IPS-18c (cell line): ENCODE measurements around the gene FAR1.

Source experiments
- H3K4me3 ChIP-seq: 2 replicates; pipeline ENCODE4 v1.7.0; 2013; ENCODE audit warnings: low read depth, mild to moderate bottlenecking, low read length, moderate library complexity; ENCODE audit not compliant: insufficient read depth
- H3K9me3 ChIP-seq: one replicate; pipeline ENCODE4 v1.6.1; 2013; ENCODE audit warnings: mild to moderate bottlenecking, low read length, moderate library complexity; ENCODE audit not compliant: control insufficient read depth, insufficient read depth

FAR1 gene

GRCh38 chr11:13666708-13667107 is 1.8 kb upstream of the FAR1 start:
- no peaks in the 10 kb centered on the region for H3K9me3 ChIP-seq
- no peak overlapping the region for H3K4me3 ChIP-seq

GRCh38 chr11:13667245-13667644 is 1.2 kb upstream of the FAR1 start:
- Histone ChIP-seq H3K4me3 (peak overlapping the region; percentile 66; the same call in 1 of the 2 replicates), H3K9me3 (no peaks in the 10 kb centered on the region)

GRCh38 chr11:13667795-13668101 is 720 bp upstream of the FAR1 start:
- Histone ChIP-seq H3K4me3 (peak overlapping the region; percentile 66), H3K9me3 (no peaks in the 10 kb centered on the region)

DNA sequence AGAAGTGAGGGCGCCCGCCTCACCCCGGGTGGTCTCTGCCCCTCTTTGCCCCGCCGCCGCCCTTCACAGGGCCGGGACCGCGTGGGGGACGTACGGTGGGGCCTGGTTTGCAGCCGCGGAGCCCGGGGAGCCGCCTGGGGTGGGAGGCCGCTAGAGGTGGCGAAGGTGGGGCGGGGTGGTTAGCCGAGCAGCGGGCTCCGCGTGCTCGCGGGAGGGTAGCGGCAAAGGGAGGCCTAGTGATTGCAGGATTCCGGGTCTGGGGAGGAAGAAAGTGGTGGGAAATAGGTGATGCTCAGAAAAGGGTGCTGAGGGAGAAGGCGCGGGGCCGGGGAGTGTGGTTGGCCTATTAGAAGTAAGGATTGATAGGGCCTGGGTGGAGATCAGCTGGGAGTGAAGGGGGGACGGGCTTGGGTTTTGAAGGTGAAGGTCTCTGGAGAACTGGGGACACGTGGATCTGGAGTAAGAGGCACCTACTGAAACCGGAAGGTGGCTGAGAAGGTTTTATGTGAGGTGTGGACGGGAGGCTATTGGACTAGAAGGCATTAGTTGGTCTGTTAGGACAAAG is 571 bp downstream of the FAR1 start:
- H3K9me3 ChIP-seq: no peaks in the 10 kb centered on the region
- peak overlapping the region; percentile 60 for H3K4me3 ChIP-seq

- Histone ChIP-seq H3K4me3 (peak overlapping the region; percentile 60), H3K9me3 (no peaks in the 10 kb centered on the region)
Measured at GRCh38 chr11:13669544-13670488, 1.3 kb downstream of the FAR1 start.

DNA sequence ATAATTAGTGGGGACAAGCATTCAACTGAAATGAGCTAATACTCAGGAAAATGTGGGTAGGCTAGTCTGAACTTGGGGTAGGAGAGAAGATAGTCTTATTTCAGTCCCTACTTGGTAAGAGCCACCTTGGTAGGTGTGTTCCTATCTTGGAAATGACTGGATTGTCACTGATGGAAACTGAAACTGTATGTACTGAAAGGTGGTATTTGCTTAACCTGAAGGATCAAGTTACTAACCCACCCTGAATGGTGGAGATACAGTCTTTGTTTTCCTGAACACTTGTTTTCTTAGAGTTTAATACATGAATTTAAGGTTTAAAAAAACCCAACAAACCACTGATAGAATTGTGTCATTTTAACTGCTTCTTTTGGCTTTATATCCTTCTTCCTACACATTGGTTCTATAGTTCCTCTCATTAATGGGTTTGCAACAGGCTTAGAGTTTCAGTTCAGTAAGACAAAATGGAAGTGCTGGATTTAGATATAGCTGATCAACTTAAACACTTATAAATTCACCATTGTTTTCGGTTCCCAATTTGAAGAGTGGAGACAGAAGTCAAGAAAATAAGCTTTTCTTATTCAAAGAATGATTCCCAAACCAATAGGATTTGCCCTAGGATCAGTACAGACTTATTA is 4.2 kb downstream of the FAR1 start:
- Histone ChIP-seq H3K4me3 (no peak overlapping the region), H3K9me3 (no peaks in the 10 kb centered on the region)

- no peak overlapping the region for H3K4me3 ChIP-seq
- no peaks in the 10 kb centered on the region for H3K9me3 ChIP-seq
Measured at GRCh38 chr11:13674799-13675509, 6.5 kb downstream of the FAR1 start.

DNA sequence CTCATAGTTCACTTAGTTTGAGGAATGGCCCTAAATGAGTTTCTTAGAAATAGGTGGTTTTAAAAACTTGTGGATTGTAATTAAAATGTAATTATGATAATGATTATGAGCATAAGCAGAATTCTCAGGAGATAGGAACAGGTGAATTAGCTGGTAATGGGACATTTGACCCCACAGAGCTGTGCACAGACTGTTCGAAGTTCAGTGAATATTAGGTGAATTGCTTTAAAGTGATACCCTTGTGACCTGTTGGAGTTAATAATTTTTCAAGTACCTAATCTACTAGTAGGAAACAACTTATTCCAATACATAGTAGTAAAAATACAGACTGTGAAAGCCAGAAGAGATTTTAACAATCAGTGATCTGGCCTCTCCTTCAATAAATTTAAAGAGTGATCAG is 8.1 kb downstream of the FAR1 start:
- H3K4me3 ChIP-seq: no peak overlapping the region
- no peaks in the 10 kb centered on the region for H3K9me3 ChIP-seq

GRCh38 chr11:13679768-13680167 is 11.3 kb downstream of the FAR1 start:
- Histone ChIP-seq H3K9me3 (no peaks in the 10 kb centered on the region), H3K4me3 (no peak overlapping the region)

DNA sequence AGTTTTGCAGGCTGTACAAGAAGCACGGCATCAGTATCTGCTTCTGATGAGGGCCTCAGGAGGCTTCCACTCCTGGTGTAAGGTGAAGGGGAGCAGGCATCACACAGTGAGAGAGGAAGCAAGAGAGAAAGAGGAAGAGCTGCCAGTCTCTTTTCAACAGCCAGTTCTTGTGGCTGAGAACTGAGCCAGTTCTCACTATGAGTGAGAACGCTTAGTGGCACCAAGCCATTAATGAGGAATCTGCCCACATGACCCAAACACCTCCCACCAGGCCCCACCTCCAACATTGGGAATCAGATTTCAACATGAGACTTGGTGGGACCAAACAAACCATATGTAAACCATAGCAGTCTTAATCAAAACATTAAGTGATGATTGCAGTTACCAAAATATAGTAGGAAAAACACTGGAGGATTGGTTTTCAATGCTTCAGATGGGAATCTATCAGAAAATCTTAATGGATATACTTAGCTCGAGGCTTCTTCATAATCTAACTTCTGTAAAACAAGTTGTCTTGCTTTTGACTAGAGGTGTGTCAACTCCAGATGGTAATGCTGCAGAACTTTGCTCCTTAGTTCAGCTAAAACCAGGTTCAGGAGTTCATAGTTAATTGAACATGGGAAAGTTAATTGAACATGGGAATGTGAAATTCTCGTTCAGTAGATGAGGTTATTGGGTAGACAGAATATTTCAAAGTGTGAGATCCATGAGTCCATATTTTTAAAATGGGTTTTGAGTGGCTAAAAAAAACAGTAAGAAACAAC is 12.2 kb downstream of the FAR1 start:
- no peak overlapping the region for H3K4me3 ChIP-seq
- no peaks in the 10 kb centered on the region for H3K9me3 ChIP-seq

GRCh38 chr11:13681446-13681845 is 13.0 kb downstream of the FAR1 start:
- Histone ChIP-seq H3K4me3 (no peak overlapping the region), H3K9me3 (no peaks in the 10 kb centered on the region)

DNA sequence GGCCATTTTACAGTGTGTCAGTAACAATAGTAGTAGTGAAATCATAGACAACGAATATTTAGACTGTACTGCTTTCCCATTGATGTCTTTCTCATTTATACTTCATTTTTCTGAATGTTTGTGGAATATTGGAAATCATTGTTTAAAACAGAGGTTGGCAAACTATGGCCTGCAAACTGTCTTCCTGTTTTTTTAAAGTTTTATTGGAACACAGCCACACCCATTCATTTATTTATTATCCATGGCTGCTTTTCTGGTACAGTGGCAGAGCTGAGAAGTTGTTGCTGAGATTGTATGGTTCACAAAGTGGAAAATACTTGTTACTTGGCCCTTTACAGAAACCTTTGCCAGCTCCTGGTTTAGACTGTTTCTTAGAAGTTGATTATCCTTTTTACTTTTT is 13.7 kb downstream of the FAR1 start:
- no peak overlapping the region for H3K4me3 ChIP-seq
- H3K9me3 ChIP-seq: no peaks in the 10 kb centered on the region

DNA sequence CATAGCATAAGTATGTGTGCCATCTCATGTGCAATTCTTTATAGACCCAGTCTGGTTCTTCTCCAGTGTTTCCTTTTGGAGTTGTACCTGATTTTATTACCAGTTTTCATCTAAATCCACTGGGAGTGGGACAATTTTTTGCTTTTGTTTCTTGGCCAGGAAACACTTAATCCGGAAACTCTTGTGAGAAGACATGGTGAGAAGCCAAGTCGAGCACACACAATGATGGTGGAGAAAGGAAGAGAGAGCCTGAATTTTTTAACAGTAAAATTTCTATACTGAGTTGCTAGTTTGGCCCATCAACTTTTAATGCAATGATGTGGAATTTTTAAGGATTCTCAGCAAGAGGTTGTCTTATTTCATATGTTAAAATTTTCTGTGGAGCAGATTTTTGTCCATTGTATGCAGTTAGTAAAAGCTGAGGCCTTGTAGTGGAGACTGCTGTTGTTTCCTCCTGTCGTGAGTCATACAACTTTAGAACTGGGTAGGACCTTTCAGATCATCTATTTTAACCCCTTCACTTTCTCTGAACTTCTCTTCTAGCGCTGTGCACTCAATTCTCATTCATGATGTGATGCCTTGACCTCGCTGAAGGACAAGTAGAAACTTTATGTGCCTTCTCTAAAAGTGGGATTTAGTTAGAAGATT is 17.1 kb downstream of the FAR1 start:
- Histone ChIP-seq H3K4me3 (no peak overlapping the region), H3K9me3 (no peaks in the 10 kb centered on the region)

GRCh38 chr11:13686776-13687175 is 18.3 kb downstream of the FAR1 start:
- Histone ChIP-seq H3K4me3 (no peak overlapping the region), H3K9me3 (no peaks in the 10 kb centered on the region)

- H3K9me3 ChIP-seq: no peaks in the 10 kb centered on the region
- H3K4me3 ChIP-seq: no peak overlapping the region
Measured at GRCh38 chr11:13687271-13687670, 18.8 kb downstream of the FAR1 start.

DNA sequence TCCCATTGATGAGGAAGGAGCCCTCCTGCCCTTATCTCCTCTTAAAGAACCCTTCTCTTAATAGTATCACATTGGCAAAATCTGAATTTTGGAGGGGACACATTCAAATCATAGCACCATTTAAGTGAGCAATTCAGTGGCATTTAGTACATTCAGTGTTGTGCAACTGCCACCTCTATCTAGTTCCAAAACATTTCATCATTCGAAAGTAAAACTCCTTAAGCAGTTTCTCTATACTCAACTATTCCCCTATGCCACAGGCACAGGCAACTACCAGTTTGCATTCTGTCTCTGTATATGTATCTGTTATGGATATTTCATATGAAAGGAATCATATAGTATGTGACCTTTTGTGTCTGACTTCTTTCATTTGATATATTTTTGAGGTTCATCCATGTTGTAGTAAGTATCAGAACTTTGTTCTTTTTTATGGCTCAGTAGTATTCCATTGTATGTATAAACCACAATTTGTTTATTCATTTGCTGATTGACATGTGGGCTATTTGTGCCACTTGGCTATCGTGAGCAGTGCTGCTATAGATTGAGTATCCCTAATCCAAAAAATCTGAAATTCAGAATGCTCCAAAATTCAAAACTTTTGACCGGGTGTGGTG is 22.9 kb downstream of the FAR1 start:
- Histone ChIP-seq H3K9me3 (no peaks in the 10 kb centered on the region), H3K4me3 (no peak overlapping the region)
